DND-41 (cell line): Measurements from ENCODE around the gene ZNF536.

ENCODE experiments used
- EZH2 ChIP-seq: IDR thresholded peaks from 3 replicates; pipeline ENCODE4 v1.6.1; 2012; ENCODE audit warnings: borderline replicate concordance, low read depth, mild to moderate bottlenecking, moderate library complexity, low read length, inconsistent platforms; ENCODE audit not compliant: severe bottlenecking
- TF ChIP-seq, protein P1 (sequence below): IDR thresholded peaks from 2 replicates; pipeline ENCODE4 v1.5.1; 2012; ENCODE audit warnings: borderline replicate concordance, low read length, moderate library complexity, mild to moderate bottlenecking; ENCODE audit not compliant: poor library complexity, severe bottlenecking; ENCODE audit errors: extremely low read depth

DNA sequence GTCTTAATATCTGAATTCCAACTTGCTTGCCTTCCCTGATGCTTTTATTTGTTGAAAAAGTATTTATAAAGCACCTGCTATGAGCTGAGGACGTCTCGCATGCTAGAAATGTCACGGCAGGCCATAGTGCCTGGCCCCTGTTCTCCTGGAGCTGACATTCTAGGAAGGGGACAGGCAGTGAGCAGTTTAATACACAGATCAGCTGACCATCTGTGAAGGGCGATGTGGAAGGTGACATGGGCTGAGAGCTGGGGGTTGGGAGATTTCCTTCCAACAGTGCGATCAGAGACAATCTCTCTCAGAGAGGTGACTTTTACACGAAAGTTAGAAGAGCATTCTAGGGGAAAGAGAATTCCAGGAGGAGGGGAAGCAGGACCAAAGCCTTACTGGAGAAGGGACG lies 153.2 kb downstream of the ZNF536 start:
- TF ChIP-seq, protein P1, sequence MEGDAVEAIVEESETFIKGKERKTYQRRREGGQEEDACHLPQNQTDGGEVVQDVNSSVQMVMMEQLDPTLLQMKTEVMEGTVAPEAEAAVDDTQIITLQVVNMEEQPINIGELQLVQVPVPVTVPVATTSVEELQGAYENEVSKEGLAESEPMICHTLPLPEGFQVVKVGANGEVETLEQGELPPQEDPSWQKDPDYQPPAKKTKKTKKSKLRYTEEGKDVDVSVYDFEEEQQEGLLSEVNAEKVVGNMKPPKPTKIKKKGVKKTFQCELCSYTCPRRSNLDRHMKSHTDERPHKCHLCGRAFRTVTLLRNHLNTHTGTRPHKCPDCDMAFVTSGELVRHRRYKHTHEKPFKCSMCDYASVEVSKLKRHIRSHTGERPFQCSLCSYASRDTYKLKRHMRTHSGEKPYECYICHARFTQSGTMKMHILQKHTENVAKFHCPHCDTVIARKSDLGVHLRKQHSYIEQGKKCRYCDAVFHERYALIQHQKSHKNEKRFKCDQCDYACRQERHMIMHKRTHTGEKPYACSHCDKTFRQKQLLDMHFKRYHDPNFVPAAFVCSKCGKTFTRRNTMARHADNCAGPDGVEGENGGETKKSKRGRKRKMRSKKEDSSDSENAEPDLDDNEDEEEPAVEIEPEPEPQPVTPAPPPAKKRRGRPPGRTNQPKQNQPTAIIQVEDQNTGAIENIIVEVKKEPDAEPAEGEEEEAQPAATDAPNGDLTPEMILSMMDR, result no peak
- TF ChIP-seq EZH2, result no peak
